Cardiac fibroblast (primary cell): ENCODE data around the gene PCSK5.

Experiments
- DNase-seq, 2 donors: peaks; one replicate each; pipeline versions ENCODE4 v3.0.0 to v3.0.0-alpha.2; 2010; ENCODE audit warnings: low read depth in 2 of 2
- H3K4me3 ChIP-seq, 2 donors: replicated peaks in 1 of 2; 1 replicate in 1 of 2; 2 replicates in 1 of 2; pipeline ENCODE4 v1.5.1; 2011; ENCODE audit warnings: low read depth in 2 of 2, low read length in 2 of 2, mild to moderate bottlenecking in 2 of 2, moderate library complexity in 1 of 2
- CTCF ChIP-seq: IDR thresholded peaks from one replicate; pipeline ENCODE4 v1.5.1; 2011; ENCODE audit warnings: low read depth, mild to moderate bottlenecking, low read length, inconsistent platforms

The PCSK5 gene

GRCh38 chr9:75950998-75951397 is 60.5 kb downstream of the PCSK5 start:
- DNase-seq: peak in 1 of 2 donors; percentile 21
- H3K4me3 ChIP-seq: no peak overlapping the region
- TF ChIP-seq CTCF: no peak

GRCh38 chr9:75953218-75953617 is 62.7 kb downstream of the PCSK5 start:
- DNase-seq: peak; percentile 16 to 57

GRCh38 chr9:75956161-75956560 is 65.7 kb downstream of the PCSK5 start:
- no peak for DNase-seq
- no peak overlapping the region for H3K4me3 ChIP-seq
- no peak for TF ChIP-seq CTCF

More at GRCh38 chr9:75953218-75953617, 62.7 kb downstream of the PCSK5 start:
- no peak overlapping the region for H3K4me3 ChIP-seq
- no peak for TF ChIP-seq CTCF

GRCh38 chr9:75957116-75957515 is 66.6 kb downstream of the PCSK5 start:
- TF ChIP-seq CTCF: no peak
- DNase-seq: no peak
- H3K4me3 ChIP-seq: no peak overlapping the region

GRCh38 chr9:75958226-75958625 is 67.8 kb downstream of the PCSK5 start:
- H3K4me3 ChIP-seq: no peak overlapping the region
- DNase-seq: no peak
- no peak for TF ChIP-seq CTCF

- no peak for DNase-seq
- H3K4me3 ChIP-seq: no peak overlapping the region
- TF ChIP-seq CTCF: no peak
These were observed 70.1 kb downstream of the PCSK5 start for GRCh38 chr9:75960551-75960950.

- peak in 1 of 2 donors; percentile 20 for DNase-seq
- TF ChIP-seq CTCF: no peak
- H3K4me3 ChIP-seq: no peak overlapping the region
These were observed 71.7 kb downstream of the PCSK5 start for GRCh38 chr9:75962013-75962661.
